Measurements from ENCODE around the gene STIM1.

- TF ChIP-seq, protein P1, sequence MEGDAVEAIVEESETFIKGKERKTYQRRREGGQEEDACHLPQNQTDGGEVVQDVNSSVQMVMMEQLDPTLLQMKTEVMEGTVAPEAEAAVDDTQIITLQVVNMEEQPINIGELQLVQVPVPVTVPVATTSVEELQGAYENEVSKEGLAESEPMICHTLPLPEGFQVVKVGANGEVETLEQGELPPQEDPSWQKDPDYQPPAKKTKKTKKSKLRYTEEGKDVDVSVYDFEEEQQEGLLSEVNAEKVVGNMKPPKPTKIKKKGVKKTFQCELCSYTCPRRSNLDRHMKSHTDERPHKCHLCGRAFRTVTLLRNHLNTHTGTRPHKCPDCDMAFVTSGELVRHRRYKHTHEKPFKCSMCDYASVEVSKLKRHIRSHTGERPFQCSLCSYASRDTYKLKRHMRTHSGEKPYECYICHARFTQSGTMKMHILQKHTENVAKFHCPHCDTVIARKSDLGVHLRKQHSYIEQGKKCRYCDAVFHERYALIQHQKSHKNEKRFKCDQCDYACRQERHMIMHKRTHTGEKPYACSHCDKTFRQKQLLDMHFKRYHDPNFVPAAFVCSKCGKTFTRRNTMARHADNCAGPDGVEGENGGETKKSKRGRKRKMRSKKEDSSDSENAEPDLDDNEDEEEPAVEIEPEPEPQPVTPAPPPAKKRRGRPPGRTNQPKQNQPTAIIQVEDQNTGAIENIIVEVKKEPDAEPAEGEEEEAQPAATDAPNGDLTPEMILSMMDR (IDR thresholded peaks at IDR 0.05; ENCODE audit: low read depth, low read length, poor library complexity, severe bottlenecking), result no peak
- TF ChIP-seq EZH2phosphoT487 (IDR thresholded peaks at IDR 0.05; ENCODE audit: borderline replicate concordance, low read length), result no peak
These were observed 100.6 kb downstream of the STIM1 start for GRCh38 chr11:3956038-3956437.
